Left forelimb (tissue), 1 donor: Measurements from ENCODE around the gene NPTX1.

Experiments used
- DNase-seq: peaks from one replicate; pipeline ENCODE4 v3.0.0-alpha.2; 2018; ENCODE audit warnings: low spot score

Gene NPTX1

DNA sequence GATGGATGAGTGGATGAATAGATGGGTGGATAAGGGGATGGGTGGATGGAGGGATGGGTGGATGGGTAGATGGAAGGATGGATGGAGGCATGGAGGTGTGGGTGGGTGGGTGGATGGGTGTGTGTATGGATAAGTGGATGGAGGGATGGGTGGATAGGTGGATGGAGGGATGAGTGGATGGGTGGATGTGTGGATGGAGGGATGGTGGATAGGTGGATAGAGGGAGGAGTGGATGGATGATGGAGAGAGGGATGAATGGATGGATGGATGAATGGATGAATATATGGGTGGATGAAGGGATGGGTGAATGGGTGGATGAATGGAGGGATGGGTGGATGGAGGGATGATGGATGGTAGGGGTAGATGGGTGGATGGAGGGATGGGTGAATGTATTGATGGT lies 27.5 kb upstream of the NPTX1 start:
- DNase-seq: no peak

GRCh38 chr17:80503031-80503430 lies 26.6 kb upstream of the NPTX1 start:
- DNase-seq: no peak

GRCh38 chr17:80502578-80502877 lies 26.1 kb upstream of the NPTX1 start:
- no peak for DNase-seq

DNA sequence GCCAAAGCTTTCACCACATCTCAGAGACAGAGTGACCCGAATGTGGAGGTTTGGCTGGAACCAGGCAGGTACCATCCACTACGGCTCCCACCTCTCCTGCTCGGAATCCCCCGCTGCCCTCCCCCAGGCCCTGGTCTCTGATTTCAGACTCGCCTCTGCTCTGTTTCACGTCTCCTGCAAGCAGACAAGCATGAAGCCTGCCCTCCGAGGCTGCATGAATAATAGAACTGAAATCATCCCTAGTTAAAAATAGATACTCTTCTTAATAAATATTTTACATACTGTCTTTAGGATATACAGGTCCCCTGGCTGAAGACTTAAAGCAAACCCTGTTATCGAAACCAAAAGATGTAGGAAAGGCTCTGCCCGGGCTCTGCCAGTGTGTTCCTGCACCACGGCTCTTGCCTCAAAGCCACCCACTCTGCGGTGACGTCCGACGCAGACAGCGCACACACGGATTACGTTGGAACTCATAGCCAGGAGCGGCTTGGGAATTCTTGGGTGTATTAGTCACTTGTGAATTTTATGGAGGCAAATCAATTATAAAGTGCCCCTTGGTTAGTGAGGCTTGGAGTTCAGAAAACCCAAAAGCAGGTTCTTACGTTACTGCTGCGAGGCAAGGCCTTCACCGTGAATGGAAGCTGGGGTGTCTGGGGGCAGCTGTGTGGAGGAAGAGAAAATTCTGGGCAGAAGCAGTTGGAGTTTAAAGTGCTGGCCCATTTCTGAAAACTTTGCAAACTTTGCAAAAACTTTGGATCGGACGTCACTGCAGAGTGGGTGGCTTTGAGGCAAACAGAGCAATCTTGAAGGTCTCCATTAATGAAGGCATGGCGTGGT lies 25.6 kb upstream of the NPTX1 start:
- DNase-seq: no peak

GRCh38 chr17:80499961-80500665 lies 23.7 kb upstream of the NPTX1 start:
- DNase-seq: no peak

GRCh38 chr17:80499560-80499959 lies 23.2 kb upstream of the NPTX1 start:
- DNase-seq: no peak

- DNase-seq: no peak
Observed at GRCh38 chr17:80498920-80499410, 22.6 kb upstream of the NPTX1 start.

- no peak for DNase-seq
Observed at GRCh38 chr17:80498242-80498919, 22.0 kb upstream of the NPTX1 start.

DNA sequence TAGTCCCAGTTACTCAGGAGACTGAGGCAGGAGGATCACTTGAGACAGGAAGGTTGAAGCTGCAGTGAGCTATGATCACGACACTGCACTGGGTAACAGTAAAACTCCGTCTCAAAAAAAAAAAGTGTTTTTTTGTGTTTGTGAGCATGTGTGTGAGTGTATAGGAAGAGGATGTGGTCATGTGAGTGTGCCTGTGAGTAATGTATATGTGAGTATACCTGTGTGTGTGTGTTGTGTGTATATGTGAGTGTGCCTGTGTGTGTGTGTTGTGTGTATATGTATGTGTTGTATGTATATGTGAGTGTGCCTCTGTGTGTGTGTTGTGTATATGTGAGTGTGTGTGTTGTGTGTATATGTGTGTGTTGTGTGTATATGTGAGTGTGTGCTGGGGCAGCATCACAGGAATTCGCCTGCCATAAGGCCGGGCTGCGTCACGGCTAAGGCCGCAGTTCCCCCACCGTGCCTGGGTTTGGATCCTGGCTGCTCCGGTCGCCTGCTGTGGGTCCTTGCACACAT lies 21.4 kb upstream of the NPTX1 start:
- DNase-seq: no peak

DNA sequence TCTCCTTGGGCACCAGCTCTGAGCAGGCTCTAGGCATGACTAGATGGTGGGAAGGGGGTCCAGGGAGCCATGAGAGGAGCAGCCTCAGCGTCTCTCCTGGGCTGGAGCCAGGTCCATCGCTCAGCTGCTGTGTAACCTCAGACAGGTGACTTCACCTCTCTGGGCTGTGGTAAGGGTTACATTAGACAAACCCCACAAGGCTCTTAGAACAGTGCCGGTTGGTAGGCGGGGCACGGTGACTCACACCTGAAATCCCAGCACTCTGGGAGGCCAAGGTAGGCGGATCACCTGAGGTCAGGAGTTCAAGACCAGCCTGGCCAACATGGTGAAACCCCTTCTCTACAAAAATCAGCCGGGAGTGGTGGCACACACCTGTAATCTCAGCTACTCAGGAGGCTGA lies 18.1 kb upstream of the NPTX1 start:
- DNase-seq: no peak

DNA sequence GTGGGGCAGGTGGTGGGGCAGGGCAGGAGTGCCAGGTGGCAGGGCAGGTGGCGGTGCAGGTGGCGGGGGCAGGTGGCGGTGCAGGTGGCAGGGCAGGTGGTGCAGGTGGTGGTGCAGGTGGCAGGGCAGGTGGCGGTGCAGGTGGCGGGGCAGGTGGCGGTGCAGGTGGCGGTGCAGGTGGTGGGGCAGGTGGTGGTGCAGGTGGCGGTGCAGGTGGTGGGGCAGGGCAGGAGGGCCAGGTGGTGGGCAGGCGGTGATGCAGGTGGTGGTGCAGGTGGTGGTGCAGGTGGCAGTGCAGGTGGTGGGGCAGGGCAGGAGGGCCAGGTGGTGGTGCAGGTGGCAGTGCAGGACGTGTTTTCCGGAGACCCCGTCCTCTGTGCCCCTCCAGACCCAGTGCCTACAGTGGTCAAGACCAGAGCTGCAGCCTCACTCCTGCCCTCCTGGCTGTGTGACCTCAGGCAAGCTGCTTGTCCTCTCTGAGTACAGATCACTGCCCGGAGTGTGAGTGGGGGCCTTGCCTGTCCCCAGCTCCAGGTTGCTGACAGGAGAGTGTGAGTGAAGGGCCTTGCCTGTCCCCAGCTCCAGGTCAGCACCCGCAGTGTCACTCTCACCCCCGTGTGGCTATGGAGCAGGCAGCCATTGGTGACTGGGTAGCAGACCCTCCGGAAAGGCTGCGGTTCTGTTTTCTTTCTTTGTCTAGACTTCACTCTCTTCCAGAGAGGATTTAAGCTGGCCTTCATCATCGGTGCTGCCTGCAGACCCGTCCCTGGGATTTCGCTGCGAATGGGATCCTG lies 16.1 kb upstream of the NPTX1 start:
- DNase-seq: no peak

DNA sequence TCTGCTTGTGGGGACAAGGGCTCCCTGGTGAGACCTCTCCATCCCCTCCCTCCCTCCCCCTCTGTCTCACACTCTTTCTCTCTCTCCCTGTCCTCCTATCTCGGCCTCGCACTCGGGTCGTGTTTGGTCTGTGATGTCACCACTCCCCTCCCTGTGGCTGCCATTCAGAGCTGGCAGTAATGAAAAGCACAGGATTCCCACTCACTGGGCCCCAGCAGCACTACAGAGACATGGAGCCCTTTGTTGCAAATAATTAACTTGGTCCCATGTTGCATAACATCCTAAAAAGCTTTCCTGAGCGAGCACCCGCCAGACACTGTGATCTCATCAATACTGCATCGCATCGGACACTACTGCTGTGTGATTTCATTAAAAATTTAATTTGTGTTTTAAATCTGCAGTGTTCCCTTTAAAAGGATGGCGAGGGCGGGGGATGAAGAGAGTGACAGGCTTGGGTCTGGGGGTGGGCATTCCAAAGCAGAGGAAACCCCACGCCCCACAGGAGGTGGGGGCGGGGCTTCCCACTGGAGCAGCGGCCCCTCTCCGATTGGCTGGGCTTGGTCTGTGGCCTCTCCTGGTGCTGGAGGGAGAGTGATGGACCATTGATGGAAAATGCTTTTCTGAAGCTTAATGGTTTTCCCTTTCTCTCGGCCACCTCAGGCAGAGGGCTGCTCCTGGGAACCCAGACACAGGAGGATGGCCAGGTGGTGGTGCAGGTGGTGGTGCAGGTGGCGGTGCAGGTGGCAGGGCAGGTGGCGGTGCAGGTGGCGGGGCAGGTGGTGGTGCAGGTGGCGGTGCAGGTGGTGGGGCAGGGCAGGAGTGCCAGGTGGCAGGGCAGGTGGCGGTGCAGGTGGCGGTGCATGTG lies 15.3 kb upstream of the NPTX1 start:
- DNase-seq: no peak

DNA sequence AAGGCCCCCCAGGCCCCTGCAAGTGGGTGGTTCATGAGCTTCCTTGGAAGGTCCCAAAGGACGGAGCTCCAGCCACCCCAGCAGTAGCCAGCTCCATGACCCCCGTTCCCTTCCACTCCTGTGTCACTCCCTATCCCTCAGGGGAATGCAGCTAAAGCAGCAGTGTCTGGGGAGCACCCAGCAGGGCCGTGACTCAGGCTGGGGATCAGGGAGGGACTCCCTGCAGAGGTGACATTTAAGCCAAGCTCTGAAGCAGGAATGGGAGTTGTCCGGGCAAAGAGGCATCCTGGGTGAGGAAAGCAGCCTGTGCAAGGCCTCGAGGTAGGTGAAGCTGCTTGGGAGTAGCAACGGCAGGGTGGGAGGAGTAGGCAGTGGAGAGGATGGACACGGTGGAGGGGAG lies 11.1 kb upstream of the NPTX1 start:
- no peak for DNase-seq

DNA sequence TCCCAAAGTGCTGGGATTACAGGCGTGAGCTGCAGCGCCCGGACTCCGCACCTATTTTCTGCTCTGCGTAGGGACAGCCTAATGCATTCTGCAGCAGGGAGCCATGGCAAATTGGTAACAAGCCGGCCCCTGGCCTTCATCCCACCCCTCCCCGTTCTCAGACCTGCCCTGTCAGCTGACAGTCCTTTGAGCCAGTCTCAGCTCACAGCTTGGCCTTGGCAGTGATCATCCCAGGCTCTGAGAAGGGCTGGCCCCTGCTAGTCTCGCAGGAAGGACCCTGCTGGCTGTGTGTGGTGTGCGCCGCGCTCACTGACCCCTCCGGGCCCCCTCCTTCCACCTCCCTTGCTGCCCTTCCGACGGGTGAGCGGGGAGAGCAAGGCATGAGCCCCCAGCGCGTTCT lies 10.3 kb upstream of the NPTX1 start:
- DNase-seq: no peak

- no peak for DNase-seq
Observed at GRCh38 chr17:80485846-80486245, 9.4 kb upstream of the NPTX1 start.

DNA sequence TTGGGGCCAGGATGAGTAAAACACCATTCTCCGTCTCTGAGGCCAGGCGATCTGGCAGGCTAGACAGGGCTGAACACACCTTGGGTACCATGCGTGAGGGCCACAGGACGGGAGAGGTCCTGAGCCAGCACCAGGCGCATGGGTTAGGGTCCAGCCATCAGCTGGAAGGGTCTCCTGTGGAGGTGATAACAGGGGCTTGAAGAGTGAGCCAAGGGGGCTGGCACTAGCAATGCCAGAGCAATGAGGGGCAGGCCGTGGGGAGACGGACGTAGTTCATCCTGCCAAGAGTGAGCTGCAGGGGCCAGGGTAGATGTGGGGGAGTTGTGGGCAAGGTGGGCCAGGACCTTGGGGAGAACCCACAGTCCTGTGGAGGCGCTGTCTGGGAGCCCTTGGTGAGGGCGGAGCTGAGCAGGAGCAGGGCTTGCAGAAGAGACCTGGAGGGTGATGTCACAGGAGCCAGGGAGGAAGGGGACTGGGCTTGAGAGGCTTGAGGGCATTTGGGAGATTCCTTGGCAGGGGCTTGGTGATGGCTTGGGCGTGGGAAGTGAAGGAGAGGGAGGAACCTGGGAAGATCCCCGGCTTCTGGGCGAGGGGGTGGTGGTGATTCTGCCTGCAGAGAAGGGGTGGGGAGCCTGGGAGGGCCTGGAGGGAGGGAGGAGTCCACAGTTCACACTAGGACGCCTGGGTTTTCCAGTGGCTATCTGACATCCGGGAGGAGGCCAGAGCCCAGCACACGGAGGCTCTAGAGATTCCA lies 6.3 kb upstream of the NPTX1 start:
- no peak for DNase-seq

DNA sequence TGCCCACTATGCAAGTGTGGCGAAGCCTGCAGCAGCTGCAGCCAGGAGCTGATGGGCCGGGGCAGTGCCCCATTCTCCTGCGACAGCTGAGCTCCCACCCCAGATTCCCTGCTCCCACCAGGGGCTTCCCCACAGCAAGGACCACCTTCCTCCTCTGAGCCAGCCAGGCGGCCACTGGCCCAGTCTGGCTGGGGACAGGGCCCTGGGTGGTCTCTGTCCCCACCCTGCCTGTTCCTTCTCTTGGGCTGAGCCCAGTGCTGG lies 5.6 kb upstream of the NPTX1 start:
- DNase-seq: no peak

DNA sequence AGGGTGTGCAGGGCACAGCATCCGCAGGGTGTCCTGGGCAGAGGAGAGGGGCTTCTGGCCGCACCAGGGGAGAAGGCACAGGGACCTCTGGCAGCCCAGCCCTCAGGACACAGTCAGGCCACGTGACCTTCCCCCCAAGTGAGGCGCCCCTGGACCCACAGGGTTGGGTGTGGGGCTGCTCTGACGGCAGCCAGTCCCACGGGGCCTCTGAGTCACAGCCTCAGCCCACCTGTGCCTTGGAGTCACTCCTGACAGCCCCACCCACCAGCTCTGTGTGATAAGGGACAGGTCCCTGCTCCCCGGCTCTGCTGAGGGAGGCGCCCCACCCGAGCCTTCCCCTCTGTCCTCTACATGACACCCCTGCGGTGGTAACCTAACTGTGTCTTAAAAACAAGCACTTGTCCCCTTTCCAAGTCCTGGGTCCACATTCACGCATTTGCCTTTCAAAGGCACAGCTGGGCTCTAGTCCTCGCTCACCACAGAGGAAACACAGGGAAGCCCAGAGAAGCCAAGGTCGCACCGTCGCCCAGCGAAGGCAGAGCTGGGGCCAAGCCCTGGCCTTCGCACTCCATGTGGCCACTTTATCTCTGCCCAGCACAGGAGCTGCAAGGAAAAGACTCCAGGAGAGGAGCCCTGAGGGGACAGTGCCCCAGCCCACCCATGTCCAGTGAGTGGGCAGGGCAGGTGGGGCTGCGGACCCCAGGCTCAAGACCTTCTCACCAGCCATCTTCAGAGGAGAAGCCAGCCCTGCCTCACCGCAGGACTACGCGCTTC lies 5.1 kb upstream of the NPTX1 start:
- DNase-seq: no peak

DNA sequence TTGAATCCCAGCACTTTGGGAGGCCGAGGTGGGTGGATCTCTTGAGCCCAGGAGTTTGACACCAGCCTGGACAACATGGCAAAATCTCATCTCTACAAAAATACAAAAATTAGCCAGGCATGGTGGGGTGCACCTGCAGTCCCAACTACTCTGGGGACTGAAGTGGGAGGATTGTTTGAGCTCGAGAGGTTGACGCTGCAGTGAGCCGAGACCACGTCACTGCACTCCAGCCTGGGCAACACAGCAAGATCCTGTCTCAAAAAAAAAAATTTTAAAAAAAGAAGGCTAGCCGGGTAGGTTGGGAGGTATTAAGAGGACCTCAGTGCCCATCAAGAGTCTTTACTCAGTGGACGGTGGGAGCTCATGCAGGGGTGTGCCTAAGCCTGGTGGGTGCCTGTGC lies 3.8 kb upstream of the NPTX1 start:
- DNase-seq: no peak

DNA sequence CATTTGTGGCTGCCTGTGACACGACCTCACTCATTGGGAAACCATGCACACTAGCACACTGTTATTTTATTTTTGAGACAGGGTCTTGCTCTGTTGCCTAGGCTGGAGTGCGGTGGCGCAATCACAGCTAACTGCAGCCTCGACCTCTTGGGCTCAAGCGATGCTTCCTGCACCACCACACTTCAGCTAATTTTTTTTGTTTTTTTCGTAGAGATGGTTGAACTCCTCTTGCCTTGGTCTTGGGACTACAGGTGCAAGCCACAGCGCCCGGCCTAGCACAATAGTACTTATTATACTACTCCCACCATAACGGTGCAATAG lies 2.8 kb upstream of the NPTX1 start:
- DNase-seq: no peak
